ENCODE data around the gene FAM120A.
"Not testable (repeated sequence)": the region's sequence is repeated elsewhere in the genome, so short reads cannot be mapped to it uniquely, and the experiment has no call there.

Gene FAM120A

GRCh38 chr9:93510041-93510440 is 58.6 kb downstream of the FAM120A start:
- DNase-seq: no peak

GRCh38 chr9:93511228-93511627 is 59.7 kb downstream of the FAM120A start:
- not testable (repeated sequence) for DNase-seq

DNA sequence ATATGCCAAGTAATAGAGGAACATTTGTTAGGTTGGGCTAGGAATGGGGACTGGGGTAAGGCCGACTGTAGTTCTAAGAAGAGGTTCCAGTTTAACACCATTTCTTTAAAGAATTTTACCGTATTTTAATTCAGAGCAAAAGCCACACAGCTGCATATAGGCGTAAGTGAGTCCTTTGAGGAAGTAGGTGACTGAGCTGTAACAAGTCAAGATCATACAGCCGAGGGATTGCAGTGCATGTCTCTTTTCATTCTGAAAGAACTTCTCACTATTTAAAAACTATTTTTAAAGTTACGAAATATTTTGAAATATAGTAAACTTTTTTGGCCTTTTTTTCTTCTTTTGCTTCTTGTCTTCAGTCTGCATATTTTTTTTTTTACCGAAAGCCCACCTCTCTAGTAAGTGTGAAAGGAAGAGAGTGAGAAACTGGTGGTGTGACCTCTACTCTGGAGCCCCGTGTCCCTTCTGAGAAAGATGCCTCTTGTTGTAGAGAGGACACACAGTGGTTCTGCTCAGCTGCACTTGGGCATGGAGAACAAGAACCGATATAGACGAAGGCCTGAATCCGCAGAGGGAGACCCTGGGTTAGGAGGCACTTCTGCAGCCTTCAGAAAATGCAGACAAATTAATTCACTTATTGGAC is 60.8 kb downstream of the FAM120A start:
- not testable (repeated sequence) for DNase-seq

DNA sequence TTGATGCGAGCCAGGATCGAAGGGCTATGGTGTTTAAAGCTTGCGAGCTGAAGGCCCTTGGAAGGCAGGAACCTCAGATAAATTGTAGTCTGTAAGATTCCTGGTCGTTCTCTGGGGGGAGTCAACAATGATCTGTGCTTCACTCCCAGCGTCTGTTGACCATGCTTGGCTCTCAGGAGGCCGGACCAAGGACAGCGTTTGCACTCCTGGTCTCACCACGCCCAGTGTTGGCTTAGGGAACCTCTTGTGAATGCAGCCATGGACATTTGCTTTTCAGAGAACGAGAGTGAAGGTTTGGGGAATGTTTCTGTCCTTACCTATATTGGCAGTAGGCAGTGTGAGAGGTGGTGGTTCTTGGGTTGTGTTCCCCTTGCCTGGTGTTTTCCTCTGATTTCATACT is 62.1 kb downstream of the FAM120A start:
- DNase-seq: no peak

GRCh38 chr9:93517331-93517730 is 65.8 kb downstream of the FAM120A start:
- DNase-seq: no peak

DNA sequence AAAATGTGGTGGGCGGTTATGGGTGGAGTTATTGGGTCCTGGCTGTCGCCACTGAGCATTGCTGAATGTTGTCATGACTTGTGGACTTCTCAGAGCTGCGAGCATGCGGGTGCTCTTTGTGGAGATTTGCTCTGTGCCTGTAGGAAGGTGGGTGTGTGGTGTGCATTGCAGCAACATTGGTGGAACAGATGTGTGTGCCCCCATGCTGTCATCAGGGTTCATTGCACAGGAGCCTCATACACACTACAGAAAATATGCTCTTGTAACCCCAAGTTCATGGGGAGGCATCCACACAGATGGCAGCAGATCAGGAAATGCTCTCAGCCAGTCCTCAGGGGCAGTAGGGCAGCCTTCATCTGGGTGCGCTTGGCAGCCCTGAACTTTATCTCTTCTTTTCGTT is 69.0 kb downstream of the FAM120A start:
- no peak for DNase-seq

- DNase-seq: no peak
These were observed 71.3 kb downstream of the FAM120A start for GRCh38 chr9:93522736-93523135.

DNA sequence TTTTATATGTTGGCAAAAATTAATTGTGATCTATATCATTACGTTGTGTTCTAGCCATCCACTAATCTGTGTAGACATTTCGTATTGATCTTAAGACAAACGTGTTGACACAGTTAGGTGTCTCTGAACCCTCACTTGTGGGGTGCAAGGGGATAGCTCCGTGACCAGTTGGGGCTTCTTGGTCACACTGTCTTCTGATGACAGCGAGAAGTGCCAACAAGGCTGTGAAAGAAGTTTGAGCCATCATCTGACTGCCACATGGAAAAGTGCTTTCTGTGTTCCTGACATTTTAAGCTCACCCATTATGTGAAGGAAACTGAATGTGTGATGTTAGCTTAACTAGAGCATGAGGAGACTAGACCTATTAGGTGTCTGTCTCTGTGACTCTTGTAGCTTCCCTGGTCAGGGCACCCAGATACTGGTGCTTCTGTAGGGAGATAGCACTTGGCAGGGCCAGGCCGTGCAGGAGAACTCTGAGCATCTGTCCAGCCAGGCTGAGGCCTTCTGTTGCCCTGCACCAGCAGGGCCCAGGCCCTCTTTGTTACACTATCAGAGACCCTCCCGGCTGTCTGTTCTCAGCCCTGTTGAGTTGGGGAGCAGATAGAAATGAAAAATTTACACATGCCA is 72.1 kb downstream of the FAM120A start:
- DNase-seq: no peak

DNA sequence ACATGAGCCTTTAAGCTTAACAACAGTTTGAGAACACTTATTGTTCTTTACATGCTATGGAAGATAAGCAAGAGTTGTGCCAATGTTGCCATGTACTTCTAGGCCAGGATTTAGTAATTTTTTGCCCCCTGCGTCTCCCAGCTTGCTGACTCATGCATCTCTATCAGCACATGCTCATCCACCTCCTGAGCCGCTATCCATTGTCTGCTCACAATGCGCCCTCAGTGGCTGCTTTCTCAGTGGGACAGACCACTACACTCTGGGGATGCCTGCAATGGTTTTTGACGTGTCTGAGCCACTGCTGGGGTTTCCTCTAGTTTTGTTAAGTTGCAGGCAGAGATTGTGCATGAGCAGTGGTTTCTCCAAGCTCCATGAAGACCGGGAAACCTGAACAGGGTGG is 74.0 kb downstream of the FAM120A start:
- DNase-seq: no peak

DNA sequence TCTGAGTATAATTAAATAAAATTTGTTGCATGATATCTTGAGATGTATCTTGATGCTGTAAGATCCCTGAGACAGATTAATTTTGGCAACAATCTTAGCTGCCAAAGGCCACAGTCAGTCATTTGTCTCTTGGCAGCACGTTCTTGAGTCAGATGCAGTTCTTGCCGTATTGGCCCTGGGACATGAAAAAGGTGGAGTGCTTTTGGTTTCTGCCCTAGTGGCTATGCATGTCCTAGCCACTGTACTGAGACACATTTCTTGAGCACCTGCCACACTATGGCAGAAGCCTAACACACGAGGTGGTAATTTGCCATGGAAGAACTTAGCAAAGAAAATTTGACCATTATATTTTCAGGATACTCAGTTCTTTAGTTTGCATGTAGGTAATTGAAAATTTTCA is 79.9 kb downstream of the FAM120A start:
- no peak for DNase-seq

- DNase-seq: no peak
These were observed 80.7 kb downstream of the FAM120A start for GRCh38 chr9:93532141-93532540.

DNA sequence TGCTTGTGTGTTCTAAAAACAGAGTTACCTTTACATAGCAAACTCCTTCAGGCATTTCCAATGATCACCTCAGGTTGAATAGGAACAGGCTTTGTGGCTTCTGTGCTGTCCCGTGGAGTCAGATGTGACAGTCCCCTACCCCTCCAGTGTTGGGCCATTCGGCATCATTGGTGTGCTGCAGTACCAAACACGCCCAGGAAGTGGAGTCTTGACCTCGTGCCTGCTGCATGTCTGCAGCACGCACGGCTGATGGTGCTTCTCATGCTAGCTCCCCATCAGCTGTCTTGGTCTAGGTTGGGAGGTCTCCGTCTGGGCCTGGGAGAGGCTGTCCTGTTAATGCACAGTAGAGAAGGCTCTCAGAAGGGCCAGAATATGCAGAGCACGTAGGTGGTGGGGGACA is 82.4 kb downstream of the FAM120A start:
- DNase-seq: no peak

DNA sequence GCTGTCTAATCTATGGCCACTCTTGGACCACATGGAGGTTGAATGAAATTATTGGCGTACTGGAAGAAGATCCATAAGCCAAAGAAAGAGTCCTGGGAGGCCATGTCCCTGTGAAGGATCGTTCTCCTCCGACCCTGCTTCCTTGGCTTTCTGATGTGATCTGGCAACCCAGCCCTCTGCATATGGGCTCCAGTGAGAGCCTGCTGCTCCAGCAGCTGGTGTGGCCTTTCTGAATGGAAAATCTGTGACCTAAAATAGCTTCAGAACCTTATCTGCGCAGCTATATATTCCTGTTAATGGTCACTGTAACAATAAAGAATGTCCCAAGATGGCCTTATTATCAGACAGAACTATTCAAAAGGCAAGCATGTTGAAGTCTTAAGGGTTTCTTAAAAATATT is 84.7 kb downstream of the FAM120A start:
- DNase-seq: no peak

DNA sequence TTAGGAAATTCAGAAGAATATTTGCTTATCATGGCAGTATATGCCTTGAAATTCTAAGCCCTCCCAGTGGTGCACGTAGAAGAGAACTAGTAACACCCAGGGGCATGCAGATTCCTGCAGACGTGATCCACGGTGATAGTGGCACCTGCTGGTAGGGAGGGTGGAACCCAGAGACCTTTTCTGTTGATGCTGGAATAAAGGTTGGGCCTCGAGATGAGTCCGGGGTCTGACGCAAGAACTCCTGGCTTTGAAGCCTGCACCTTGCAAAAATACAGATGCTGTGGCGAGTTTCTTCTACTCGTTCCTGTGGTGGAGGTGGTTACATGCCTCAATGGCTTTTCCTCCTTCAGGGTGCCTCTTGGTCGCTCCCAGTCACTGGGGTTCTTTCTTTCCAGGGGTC is 85.4 kb downstream of the FAM120A start:
- DNase-seq: no peak

DNA sequence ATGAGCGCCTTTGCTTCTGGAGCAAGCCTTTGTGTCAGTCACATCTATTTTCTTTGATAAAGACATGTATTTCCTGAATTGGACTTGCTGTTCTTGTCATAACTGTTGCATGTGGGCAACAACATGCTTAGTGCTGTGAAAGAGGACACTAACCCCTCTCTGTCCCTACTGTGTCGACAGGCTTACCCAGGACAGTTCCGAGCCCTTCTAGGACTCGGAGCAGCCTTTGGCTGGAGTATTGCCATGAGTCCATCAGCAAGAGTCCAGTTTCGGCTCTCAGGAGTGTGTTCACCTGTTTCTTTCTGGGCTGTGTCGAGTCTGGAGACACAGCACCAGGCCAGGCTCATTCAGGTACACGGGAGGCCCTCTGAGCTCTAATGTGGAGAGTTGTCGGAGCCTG is 88.8 kb downstream of the FAM120A start:
- no peak for DNase-seq

- DNase-seq: no peak
These were observed 89.5 kb downstream of the FAM120A start for GRCh38 chr9:93541005-93541404.

DNA sequence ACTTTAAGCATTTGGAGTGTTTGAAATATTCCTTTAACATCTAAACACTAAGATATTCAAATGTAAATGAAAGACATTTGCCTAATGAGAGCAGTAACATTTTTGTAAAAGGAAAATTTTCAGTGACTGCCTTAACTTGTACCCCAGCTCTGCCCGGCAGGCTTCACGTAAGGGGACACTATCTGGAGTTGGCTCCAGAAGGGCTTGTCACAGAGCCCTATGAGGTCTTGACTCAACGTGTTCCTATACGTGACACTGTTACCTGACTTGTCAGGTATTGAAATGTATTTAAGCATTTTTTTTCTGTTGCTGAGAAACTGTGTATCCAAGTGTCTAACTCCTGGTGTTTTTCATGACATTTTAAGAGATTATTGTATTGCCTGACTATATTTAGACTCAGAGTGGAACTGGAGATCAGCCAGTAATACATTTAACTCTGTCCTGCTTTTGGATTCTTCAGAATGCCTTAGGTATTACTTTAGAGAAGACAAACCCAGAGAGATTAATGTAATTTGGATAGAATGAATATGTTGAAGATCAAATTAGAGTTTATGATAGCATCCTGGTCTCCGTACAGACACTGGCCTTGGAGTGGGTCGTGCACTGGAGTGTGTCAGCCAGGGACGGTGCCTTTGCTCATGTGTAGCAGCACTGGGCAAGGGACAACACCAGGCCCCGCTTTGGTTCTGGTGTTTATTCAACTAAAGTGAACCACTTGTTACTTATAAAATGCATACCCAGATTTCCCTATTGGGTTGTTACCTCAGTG is 90.3 kb downstream of the FAM120A start:
- no peak for DNase-seq

DNA sequence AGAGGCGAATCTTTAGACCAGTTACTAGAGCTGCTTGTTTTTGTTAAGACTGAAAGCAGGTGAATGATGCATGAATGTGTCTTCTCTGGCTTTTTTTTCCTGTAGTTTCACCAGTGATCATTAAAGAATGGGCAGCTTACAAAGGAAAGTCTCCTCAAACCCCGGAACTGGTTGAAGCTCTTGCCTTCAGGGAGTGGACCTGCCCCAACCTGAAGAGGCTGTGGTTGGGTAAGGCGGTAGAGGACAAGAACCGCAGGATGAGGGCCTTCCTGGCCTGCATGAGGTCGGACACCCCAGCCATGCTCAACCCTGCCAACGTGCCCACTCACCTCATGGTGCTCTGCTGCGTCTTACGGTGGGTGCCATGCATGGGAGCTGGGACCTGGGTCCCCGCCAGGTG is 91.6 kb downstream of the FAM120A start:
- no peak for DNase-seq

DNA sequence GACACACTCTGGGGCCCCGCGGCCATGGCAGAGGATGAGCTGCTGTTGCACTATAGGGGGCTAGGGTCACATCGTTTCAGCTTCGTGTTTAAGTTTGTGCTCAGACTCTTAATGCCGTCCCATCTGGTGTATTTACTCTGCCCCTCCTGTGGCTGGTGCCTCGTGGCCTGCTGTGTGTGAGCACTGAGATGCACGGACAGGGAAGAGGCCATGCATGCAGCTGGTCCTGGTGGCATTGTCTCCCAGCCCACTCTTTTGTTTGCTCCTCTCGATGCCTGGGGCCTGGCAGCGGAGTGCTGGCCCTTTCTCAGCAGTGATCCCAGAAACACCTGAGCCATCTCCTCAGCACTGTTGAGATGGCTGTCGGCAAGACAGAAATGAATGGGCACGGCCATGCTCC is 94.9 kb downstream of the FAM120A start:
- no peak for DNase-seq

- DNase-seq: no peak
These were observed 98.1 kb downstream of the FAM120A start for GRCh38 chr9:93549611-93550010.

GRCh38 chr9:93552923-93553322 is 101.4 kb downstream of the FAM120A start:
- no peak for DNase-seq

DNA sequence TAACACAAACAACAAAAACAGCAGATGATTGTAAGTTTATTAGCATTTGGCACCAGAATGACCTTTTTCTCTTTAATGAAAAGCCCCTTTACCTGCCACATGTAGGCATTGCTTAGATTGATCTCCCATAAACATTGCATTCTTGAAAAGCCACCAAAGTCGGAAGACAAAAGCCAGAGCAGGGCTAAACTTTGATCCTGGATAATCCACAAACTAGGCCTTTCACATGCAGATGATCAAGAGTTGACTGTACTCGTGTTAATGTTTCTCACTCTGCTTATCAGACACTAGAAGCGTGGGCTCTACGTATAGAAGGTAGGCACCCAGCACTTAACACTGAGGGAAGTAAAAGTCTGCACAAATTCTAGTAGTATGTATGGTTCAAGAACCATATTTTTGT is 103.9 kb downstream of the FAM120A start:
- DNase-seq: no peak

DNA sequence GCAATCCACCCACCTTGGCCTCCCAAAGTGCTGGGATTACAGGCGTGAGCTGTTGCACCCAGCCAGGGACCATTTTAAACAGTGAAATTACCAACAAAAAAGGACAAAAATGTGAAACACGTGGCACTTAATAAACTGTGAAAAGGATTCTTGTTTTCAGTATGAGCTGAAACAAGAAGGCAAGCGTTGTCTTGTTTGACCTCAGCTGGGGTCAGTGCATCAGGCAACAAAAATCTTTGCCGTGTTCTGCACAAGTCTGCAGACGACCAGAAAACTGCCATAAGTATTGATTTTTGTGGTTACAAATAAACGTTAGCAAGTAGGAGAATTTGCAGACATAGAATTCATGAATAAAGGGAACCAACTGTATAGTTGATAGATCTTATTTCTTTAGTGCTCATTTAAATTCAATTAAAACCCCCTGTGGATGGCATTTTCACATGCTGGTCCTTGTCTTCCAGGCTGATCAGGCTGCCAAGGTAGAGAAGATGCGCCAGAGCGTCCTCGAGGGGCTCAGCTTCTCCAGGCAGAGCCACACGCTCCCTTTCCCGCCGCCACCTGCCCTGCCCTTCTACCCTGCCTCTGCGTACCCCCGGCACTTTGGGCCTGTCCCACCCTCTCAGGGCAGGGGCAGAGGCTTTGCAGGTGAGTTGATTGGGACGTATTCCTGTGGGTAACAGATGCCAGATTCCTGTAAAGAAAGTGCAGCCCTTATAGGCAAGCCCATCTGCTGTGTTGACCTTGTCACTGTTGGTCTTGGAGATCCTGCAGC is 106.1 kb downstream of the FAM120A start:
- DNase-seq: no peak

Data from fibroblast of skin of back (primary cell).